ENCODE data around the gene PTPN20.

Gene PTPN20

DNA sequence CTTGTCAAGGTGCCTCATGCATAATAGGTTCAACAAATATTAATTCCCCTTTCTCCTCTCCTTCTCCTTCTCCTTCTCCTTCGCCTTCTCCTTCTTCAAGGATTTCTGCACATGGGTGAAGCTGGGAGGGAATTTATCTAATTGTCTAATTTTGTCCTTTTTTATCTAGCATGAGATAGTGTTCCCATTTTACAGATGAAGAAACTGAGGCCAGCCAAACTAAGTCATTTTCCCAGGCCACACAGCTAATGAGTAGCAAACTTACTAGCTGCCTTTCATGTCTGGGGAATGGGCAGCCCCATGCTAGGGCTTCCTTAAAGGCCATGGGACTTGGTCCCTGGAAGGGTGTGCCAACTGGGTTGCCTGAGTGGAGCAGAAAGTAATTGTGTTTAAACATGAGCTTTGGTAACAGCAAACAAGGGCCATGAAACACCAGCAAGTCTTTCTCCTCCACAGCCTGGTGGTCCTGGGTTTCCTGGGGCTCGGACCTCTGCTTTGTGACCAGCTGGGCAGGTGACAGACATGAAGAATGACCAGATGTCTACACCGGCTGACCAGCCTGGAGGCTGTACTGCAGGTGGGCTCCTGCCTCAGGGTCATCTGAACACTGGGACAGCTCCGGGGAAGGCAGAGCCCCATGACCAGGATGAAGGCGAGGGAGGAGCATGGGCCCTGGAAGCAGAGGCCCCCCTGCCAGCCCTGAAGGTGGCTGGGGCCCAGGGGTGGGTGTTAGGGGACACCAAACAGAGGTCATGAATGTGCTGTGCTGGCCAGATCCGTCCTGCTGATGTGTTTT lies 138.0 kb downstream of the PTPN20 start:
- no peak for DNase-seq (ENCODE audit: low read depth in 2 of 2)

DNA sequence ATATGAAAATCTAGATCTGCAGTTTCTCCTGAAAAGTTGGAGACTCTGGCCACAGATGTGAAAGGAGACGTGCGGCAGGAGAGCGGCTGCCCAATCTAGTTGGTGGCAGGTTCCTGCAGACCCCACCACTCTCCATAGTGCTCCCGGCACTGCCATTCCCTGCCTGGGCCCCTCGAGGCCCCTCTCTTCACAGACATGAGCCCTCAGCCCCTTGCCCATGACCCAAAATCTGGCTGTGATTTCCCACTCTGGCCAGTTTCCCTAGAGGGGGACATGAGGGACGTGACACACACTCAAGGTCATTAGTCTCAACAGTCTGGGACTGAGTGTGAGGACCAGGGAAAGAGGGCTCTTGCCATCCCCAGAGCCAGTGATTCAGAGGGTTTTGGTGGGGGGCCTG lies 138.7 kb downstream of the PTPN20 start:
- DNase-seq (ENCODE audit: low read depth in 2 of 2): no peak

DNA sequence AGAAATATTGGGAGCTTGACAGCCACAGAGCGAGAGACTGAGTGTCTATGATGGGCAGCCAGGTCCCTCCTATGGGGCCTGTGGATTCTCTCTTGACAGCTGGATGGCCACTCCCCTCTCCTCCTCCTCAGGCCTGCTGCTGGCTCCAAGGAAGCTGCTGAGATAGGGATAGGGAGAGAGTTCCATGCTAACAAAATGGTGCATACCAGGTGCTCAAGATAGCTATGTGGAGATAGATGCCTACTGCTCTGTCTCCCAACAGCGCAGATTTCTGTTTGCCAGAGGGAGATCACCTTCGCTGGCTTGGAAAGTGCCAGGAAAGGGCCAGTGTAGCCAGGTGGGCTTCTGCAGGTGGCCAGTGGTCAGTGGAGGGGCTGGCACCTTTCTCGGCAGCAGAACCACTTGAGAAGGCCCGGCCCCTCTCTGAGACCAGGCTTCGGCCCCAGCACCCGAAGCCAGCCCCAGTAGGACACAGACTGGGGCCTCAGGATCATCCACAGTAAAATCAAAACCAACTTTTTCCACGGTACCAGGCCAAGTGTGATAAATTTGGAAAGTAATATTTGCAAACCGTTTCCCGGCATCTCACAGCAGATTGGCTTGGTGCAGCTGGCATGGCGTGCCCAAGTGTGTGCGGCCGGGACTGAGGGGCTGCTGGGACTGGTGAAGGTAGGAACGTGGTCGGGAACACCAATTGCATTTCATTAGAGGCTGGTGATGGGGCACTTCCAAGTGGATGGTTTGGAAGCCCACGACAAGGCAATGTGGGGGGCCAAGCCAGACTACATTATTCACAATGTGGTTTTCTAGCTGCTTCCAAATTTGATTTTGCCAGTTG lies 139.6 kb downstream of the PTPN20 start:
- no peak for DNase-seq (ENCODE audit: low read depth in 2 of 2)

DNA sequence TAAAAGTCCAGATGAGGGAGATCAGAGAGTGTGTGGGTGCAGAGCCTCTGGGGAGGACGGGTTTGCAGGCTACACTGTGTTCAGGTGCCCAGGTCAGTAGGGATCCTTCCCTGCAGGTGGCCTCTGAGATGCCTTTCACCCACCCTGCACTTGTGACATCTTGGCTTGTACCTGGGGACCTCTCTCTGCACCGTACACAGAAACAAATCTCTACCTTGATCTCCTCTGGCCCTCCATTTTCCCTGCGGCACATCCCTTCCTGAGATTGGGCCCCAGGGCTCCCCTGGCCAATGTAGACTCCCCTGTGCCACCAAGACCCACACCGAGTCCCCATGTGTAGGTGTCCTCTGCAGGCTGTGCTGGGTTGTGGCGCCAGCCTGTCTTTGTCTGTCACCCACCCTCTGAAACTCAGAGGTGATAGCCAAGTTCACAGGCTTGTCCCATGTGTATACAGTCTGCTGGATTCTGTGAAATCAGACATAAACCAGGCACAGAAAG lies 140.6 kb downstream of the PTPN20 start:
- no peak for DNase-seq (ENCODE audit: low read depth in 2 of 2)

Data from fibroblast of skin of left biceps (primary cell).